ENCODE results near the gene MYO7A. TPM values are rescaled to one million over a fixed set of nuclear protein-coding genes. Genes with fewer than 3 reads are reported as not detected.

Gene MYO7A
- total RNA-seq, 1 donor from 2014 or later, result 11.6 TPM

GRCh38 chr11:77195071-77195755 is 67.2 kb downstream of the MYO7A start:
- Mint-ChIP-seq H3K4me3 (ENCODE audit: unreplicated experiment) (peak overlapping the region; percentile 72), H3K4me1 (ENCODE audit: low read depth, unreplicated experiment) (peaks cover 22% of the 10 kb centered on the region), H3K9me3 (ENCODE audit: unreplicated experiment) (peaks cover 12% of the 10 kb centered on the region), H3K36me3 (ENCODE audit: unreplicated experiment) (no peaks in the 10 kb centered on the region), H3K27me3 (ENCODE audit: unreplicated experiment) (peaks cover 10% of the 10 kb centered on the region), H3K27ac (ENCODE audit: unreplicated experiment) (peak overlapping the region; percentile 96)
- DNase-seq, result peak; percentile 49
- no peak for TF ChIP-seq CTCF (IDR thresholded peaks at IDR 0.05; ENCODE audit: partially characterized antibody, unreplicated experiment)

GRCh38 chr11:77196961-77197360 is 68.9 kb downstream of the MYO7A start:
- no peaks in the 10 kb centered on the region for H3K36me3 Mint-ChIP-seq (ENCODE audit: unreplicated experiment)
- H3K27ac Mint-ChIP-seq (ENCODE audit: unreplicated experiment), result peak overlapping the region; percentile 55
- peaks cover 10% of the 10 kb centered on the region for H3K27me3 Mint-ChIP-seq (ENCODE audit: unreplicated experiment)
- peak overlapping the region; percentile 12 for H3K4me3 Mint-ChIP-seq (ENCODE audit: unreplicated experiment)
- H3K9me3 Mint-ChIP-seq (ENCODE audit: unreplicated experiment), result peaks cover 12% of the 10 kb centered on the region
- DNase-seq, result peak; percentile 42
- H3K4me1 Mint-ChIP-seq (ENCODE audit: low read depth, unreplicated experiment), result peaks cover 22% of the 10 kb centered on the region
- no peak for TF ChIP-seq CTCF (IDR thresholded peaks at IDR 0.05; ENCODE audit: partially characterized antibody, unreplicated experiment)

GRCh38 chr11:77197626-77198320 is 69.7 kb downstream of the MYO7A start:
- Mint-ChIP-seq H3K4me3 (ENCODE audit: unreplicated experiment) (no peak overlapping the region), H3K36me3 (ENCODE audit: unreplicated experiment) (no peaks in the 10 kb centered on the region), H3K27me3 (ENCODE audit: unreplicated experiment) (peaks cover 10% of the 10 kb centered on the region), H3K27ac (ENCODE audit: unreplicated experiment) (peak overlapping the region; percentile 62), H3K9me3 (ENCODE audit: unreplicated experiment) (peaks cover 12% of the 10 kb centered on the region), H3K4me1 (ENCODE audit: low read depth, unreplicated experiment) (peaks cover 22% of the 10 kb centered on the region)
- peak; percentile 11 for DNase-seq
- no peak for TF ChIP-seq CTCF (IDR thresholded peaks at IDR 0.05; ENCODE audit: partially characterized antibody, unreplicated experiment)

GRCh38 chr11:77198440-77198849 is 70.4 kb downstream of the MYO7A start:
- no peaks in the 10 kb centered on the region for H3K36me3 Mint-ChIP-seq (ENCODE audit: unreplicated experiment)
- H3K4me3 Mint-ChIP-seq (ENCODE audit: unreplicated experiment), result no peak overlapping the region
- no peak overlapping the region for H3K27ac Mint-ChIP-seq (ENCODE audit: unreplicated experiment)

More at GRCh38 chr11:77198440-77198849, 70.4 kb downstream of the MYO7A start:
- H3K27me3 Mint-ChIP-seq (ENCODE audit: unreplicated experiment), result peaks cover 10% of the 10 kb centered on the region
- peak; percentile 24 for TF ChIP-seq CTCF (IDR thresholded peaks at IDR 0.05; ENCODE audit: partially characterized antibody, unreplicated experiment)
- DNase-seq, result peak; percentile 55
- H3K4me1 Mint-ChIP-seq (ENCODE audit: low read depth, unreplicated experiment), result peaks cover 22% of the 10 kb centered on the region
- H3K9me3 Mint-ChIP-seq (ENCODE audit: unreplicated experiment), result peaks cover 12% of the 10 kb centered on the region

Data from glutamatergic neuron (in vitro differentiated cells).